Kidney (tissue), 14 donors: Measurements from ENCODE around the gene WWOX. TPM values are rescaled to one million over a fixed set of nuclear protein-coding genes. Genes with fewer than 3 reads are reported as not detected.

Source experiments
- DNase-seq, 5 donors: peaks; one replicate each; pipeline ENCODE4 v3.0.0-alpha.2; 2013 to 2020
- FAIRE-seq: peaks from 2 replicates; lab custom pipeline; 2012; peaks lifted over from hg19 to GRCh38; lab: Jason Lieb, UNC
- H3K27ac ChIP-seq, 2 donors: one replicate each; pipeline ENCODE4 v1.7.0; 2013; ENCODE audit warnings: low read depth in 2 of 2, low read length in 2 of 2, inconsistent platforms in 1 of 2
- H3K27me3 ChIP-seq: one replicate; pipeline ENCODE4 v1.7.1; 2013; ENCODE audit warnings: low read length, inconsistent platforms; ENCODE audit not compliant: control insufficient read depth, insufficient read depth
- H3K36me3 ChIP-seq, 3 donors: one replicate each; pipeline versions ENCODE4 v1.7.0 to v1.7.1; 2013; ENCODE audit warnings: low read length in 3 of 3, control low read depth in 1 of 3, inconsistent platforms in 1 of 3; ENCODE audit not compliant: insufficient read depth in 3 of 3, control insufficient read depth in 2 of 3
- H3K4me1 ChIP-seq, 3 donors: one replicate each; pipeline versions ENCODE4 v1.7.0 to v1.7.1; 2013; ENCODE audit warnings: low read length in 3 of 3, inconsistent platforms in 1 of 3, low read depth in 1 of 3; ENCODE audit not compliant: control insufficient read depth in 2 of 3, insufficient read depth in 2 of 3
- H3K4me3 ChIP-seq, 3 donors: one replicate each; pipeline versions ENCODE4 v1.7.0 to v1.8.1; 2013; ENCODE audit warnings: low read length in 3 of 3, control low read depth in 1 of 3, inconsistent platforms in 1 of 3
- H3K9ac ChIP-seq, 3 donors: one replicate each; pipeline versions ENCODE4 v1.7.0 to v1.7.1; 2013; ENCODE audit warnings: low read length in 3 of 3, control low read depth in 1 of 3, inconsistent platforms in 1 of 3
- H3K9me3 ChIP-seq, 3 donors: one replicate each; pipeline versions ENCODE4 v1.7.0 to v1.7.1; 2013; ENCODE audit warnings: low read length in 3 of 3, control low read depth in 1 of 3, inconsistent platforms in 1 of 3; ENCODE audit not compliant: control insufficient read depth in 2 of 3, insufficient read depth in 1 of 3
- CTCF ChIP-seq: IDR thresholded peaks from 3 replicates; pipeline ENCODE4 v1.5.1; 2012; ENCODE audit warnings: mild to moderate bottlenecking, moderate library complexity, borderline replicate concordance; ENCODE audit not compliant: insufficient read depth; ENCODE audit errors: extremely low read depth
- intact Hi-C: fragments of 100-400 bp; cut with DNase I; formaldehyde crosslinking; loops from one replicate; pipeline ENCODE4 v1.11.1; 2022
- polyA plus RNA-seq: library from polyadenylated mRNA; stranded (reverse); fragments of 350-450 nt; fragmentation: Illumina TruSeq; extraction: RNeasy Lipid Tissue Mini Kit (QIAGEN cat#74804); gene quantifications from one replicate; pipeline ENCODE4 v1.2.3, GENCODE V29; 2014; ENCODE audit warnings: low read depth, low replicate concordance; ENCODE audit not compliant: insufficient read depth
- total RNA-seq: library from RNA; stranded (reverse); fragmentation: NEBNext Ultra II Directional; extraction: Animal tissue kit (Norgen Biotek cat#: 25700); gene quantifications from one replicate; pipeline ENCODE4 v1.2.1, GENCODE V29; 2021
- donor health status: control.
- donor health status: control.
- donor health status: control.
- donor health status: control.
- donor health status: control.
- donor health status: DM: yes; HTN: yes; CAD: no.
- donor health status: Normal renal cell carcinoma (clear cell type).

Gene WWOX
- total and polyA plus RNA-seq, 2 donors from 2014 or later = 22.5 to 30.3 TPM

- H3K27me3 ChIP-seq = no peaks in the 10 kb centered on the region
- no peak overlapping the region for H3K9ac ChIP-seq
- peaks cover 0 to 4% (median 0%) of the 10 kb centered on the region in 3 donors for H3K4me1 ChIP-seq
- H3K4me3 ChIP-seq = no peak overlapping the region
- TF ChIP-seq CTCF = no peak
- H3K36me3 ChIP-seq = no peaks in the 10 kb centered on the region
- H3K9me3 ChIP-seq = no peaks in the 10 kb centered on the region
- FAIRE-seq (no peak), DNase-seq (no peak)
- intact Hi-C loops = no loop called here
- no peak overlapping the region for H3K27ac ChIP-seq
Measured at GRCh38 chr16:78967948-78968347, 868.5 kb downstream of the WWOX start.

- intact Hi-C loops = no loop called here
- DNase-seq (no peak), FAIRE-seq (no peak)
- H3K4me1 ChIP-seq = peaks cover 0 to 4% (median 0%) of the 10 kb centered on the region in 3 donors
- no peaks in the 10 kb centered on the region for H3K36me3 ChIP-seq
- no peaks in the 10 kb centered on the region for H3K27me3 ChIP-seq
- H3K9ac ChIP-seq = no peak overlapping the region
- H3K9me3 ChIP-seq = no peaks in the 10 kb centered on the region
- H3K27ac ChIP-seq = no peak overlapping the region
- no peak overlapping the region for H3K4me3 ChIP-seq
- no peak for TF ChIP-seq CTCF
Measured at GRCh38 chr16:78969721-78970120, 870.3 kb downstream of the WWOX start.

- TF ChIP-seq CTCF = no peak
- Histone ChIP-seq H3K27ac (no peak overlapping the region), H3K9ac (no peak overlapping the region), H3K9me3 (no peaks in the 10 kb centered on the region), H3K27me3 (no peaks in the 10 kb centered on the region), H3K36me3 (no peaks in the 10 kb centered on the region), H3K4me3 (no peak overlapping the region), H3K4me1 (peaks cover 0 to 4% (median 0%) of the 10 kb centered on the region in 3 donors)
- FAIRE-seq (no peak), DNase-seq (no peak)
- intact Hi-C loops = no loop called here
Measured at GRCh38 chr16:78970650-78971049, 871.2 kb downstream of the WWOX start.

GRCh38 chr16:78972006-78972405 is 872.6 kb downstream of the WWOX start:
- Histone ChIP-seq H3K9me3 (no peaks in the 10 kb centered on the region), H3K9ac (no peak overlapping the region), H3K4me3 (no peak overlapping the region), H3K36me3 (no peaks in the 10 kb centered on the region), H3K4me1 (peaks cover 0 to 4% (median 0%) of the 10 kb centered on the region in 3 donors), H3K27ac (no peak overlapping the region), H3K27me3 (no peaks in the 10 kb centered on the region)
- intact Hi-C loops = no loop called here
- DNase-seq (no peak), FAIRE-seq (no peak)
- TF ChIP-seq CTCF = no peak
